Vagina (tissue), 2 donors: ENCODE measurements around the gene MX2. TPM values are rescaled to one million over a fixed set of nuclear protein-coding genes. Genes with fewer than 3 reads are reported as not detected.

Experiments used
- DNase-seq, 2 donors: peaks; one replicate each; pipeline ENCODE4 v3.0.0-alpha.2; 2017; ENCODE audit errors: extremely low spot score in 2 of 2
- H3K27ac ChIP-seq: fragments of 200-600 bp; sonication (generic); one replicate; pipeline ENCODE4 v1.5.1; 2019
- H3K27me3 ChIP-seq: fragments of 200-600 bp; sonication (generic); one replicate; pipeline ENCODE4 v1.5.1; 2019
- H3K36me3 ChIP-seq, 2 donors: fragments of 200-600 bp; sonication (generic); one replicate each; pipeline ENCODE4 v1.5.1; 2017 to 2019
- H3K4me1 ChIP-seq: fragments of 200-600 bp; sonication (generic); one replicate; pipeline ENCODE4 v1.5.1; 2019
- H3K4me3 ChIP-seq, 2 donors: fragments of 200-600 bp; sonication (generic); 1 replicate in 1 of 2; 2 replicates in 1 of 2; pipeline ENCODE4 v1.5.1; 2016 to 2019
- H3K9me3 ChIP-seq: fragments of 200-600 bp; sonication (generic); one replicate; pipeline ENCODE4 v1.5.1; 2019
- POLR2A ChIP-seq, 2 donors: fragments of 450-650 bp; IDR thresholded peaks; one replicate each; pipeline ENCODE4 v1.6.1; 2017; ENCODE audit warnings: antibody characterized with exemption in 2 of 2, mild to moderate bottlenecking in 2 of 2, moderate library complexity in 2 of 2
- POLR2AphosphoS5 ChIP-seq, 2 donors: sonication (generic); formaldehyde crosslinking; IDR thresholded peaks; one replicate each; pipeline ENCODE4 v1.9.0; 2017; ENCODE audit warnings: antibody characterized with exemption in 2 of 2, mild to moderate bottlenecking in 2 of 2, low read depth in 1 of 2; ENCODE audit not compliant: insufficient read depth in 1 of 2
- intact Hi-C: fragments of 100-400 bp; cut with DNase I; formaldehyde crosslinking; loops from one replicate; pipeline ENCODE4 v1.15.1; 2023
- total RNA-seq: library from RNA; depleted of rRNA; stranded (reverse); fragments of >200 nt; gene quantifications from one replicate; pipeline ENCODE4 v1.2.3, GENCODE V29; 2016
- TF ChIP-seq, protein P1 (sequence below), 3 experiments: fragments of 450-650 bp in 2 of 3; fragments of 200-600 bp in 1 of 3; sonication (generic) in 1 of 3; IDR thresholded peaks; one replicate each; pipeline ENCODE4 v1.5.1; 2017 to 2019; ENCODE audit warnings: antibody characterized with exemption in 3 of 3, mild to moderate bottlenecking in 2 of 3, moderate library complexity in 2 of 3

MX2 gene
- total RNA-seq, 1 donor from 2014 or later: 13.5 TPM

GRCh38 chr21:41321908-41322495, 39.8 kb upstream of the MX2 start:
- Histone ChIP-seq H3K4me3 (no peak overlapping the region), H3K4me1 (peaks cover 3% of the 10 kb centered on the region), H3K9me3 (no peaks in the 10 kb centered on the region), H3K27ac (no peak overlapping the region), H3K27me3 (no peaks in the 10 kb centered on the region), H3K36me3 (no peaks in the 10 kb centered on the region)
- no peak for TF ChIP-seq POLR2A (IDR thresholded peaks at IDR 0.05)
- intact Hi-C loops: no loop called here
- no peak for DNase-seq

DNA sequence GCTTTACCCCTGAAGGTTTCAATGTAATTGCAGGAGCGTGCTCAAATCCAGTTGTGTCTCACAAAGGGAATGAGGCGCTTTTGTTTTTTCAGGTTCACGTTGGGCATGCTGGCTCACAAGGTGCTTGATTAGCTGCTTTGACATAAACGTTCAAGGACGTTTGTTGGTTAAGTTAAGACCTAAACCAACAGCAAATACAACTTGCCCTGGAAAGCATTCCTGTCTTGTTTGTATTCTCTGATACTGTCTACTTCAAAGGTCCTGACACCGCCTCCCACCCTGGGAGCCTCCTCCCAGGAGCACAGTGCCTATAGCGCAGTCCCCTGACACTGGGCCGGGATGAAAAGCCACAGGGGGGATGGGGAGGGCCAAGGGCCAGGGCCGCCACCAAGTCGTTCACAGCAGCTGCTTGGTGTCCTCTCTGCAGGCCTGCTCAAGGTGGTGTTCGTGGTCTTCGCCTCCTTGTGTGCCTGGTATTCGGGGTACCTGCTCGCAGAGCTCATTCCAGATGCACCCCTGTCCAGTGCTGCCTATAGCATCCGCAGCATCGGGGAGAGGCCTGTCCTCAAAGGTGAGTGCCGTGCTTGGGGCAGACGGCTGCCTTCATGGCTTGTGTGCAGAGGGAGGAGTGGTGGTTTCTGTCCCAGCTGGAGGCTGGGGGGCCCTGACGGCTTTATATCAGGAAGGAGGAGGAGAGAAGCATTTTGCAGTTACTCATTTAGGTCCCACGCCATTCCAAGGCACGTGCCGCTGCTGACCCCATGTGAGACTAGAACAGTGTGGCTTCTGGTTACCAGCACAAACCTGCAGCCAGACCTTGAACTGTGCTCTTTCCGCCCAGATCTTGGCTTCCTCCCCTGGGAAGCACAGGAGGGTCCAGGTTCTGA, 39.1 kb upstream of the MX2 start:
- intact Hi-C loops: no loop called here
- Histone ChIP-seq H3K4me1 (no peaks in the 10 kb centered on the region), H3K27me3 (no peaks in the 10 kb centered on the region), H3K4me3 (no peak overlapping the region), H3K9me3 (no peaks in the 10 kb centered on the region), H3K36me3 (no peaks in the 10 kb centered on the region), H3K27ac (no peak overlapping the region)
- DNase-seq: no peak
- TF ChIP-seq POLR2AphosphoS5 (IDR thresholded peaks at IDR 0.05; ENCODE audit: insufficient read depth in 1 of 2, low read depth in 1 of 2) (no peak), POLR2A (IDR thresholded peaks at IDR 0.05) (no peak)
- TF ChIP-seq, protein P1, sequence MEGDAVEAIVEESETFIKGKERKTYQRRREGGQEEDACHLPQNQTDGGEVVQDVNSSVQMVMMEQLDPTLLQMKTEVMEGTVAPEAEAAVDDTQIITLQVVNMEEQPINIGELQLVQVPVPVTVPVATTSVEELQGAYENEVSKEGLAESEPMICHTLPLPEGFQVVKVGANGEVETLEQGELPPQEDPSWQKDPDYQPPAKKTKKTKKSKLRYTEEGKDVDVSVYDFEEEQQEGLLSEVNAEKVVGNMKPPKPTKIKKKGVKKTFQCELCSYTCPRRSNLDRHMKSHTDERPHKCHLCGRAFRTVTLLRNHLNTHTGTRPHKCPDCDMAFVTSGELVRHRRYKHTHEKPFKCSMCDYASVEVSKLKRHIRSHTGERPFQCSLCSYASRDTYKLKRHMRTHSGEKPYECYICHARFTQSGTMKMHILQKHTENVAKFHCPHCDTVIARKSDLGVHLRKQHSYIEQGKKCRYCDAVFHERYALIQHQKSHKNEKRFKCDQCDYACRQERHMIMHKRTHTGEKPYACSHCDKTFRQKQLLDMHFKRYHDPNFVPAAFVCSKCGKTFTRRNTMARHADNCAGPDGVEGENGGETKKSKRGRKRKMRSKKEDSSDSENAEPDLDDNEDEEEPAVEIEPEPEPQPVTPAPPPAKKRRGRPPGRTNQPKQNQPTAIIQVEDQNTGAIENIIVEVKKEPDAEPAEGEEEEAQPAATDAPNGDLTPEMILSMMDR (IDR thresholded peaks at IDR 0.05): no peak

DNA sequence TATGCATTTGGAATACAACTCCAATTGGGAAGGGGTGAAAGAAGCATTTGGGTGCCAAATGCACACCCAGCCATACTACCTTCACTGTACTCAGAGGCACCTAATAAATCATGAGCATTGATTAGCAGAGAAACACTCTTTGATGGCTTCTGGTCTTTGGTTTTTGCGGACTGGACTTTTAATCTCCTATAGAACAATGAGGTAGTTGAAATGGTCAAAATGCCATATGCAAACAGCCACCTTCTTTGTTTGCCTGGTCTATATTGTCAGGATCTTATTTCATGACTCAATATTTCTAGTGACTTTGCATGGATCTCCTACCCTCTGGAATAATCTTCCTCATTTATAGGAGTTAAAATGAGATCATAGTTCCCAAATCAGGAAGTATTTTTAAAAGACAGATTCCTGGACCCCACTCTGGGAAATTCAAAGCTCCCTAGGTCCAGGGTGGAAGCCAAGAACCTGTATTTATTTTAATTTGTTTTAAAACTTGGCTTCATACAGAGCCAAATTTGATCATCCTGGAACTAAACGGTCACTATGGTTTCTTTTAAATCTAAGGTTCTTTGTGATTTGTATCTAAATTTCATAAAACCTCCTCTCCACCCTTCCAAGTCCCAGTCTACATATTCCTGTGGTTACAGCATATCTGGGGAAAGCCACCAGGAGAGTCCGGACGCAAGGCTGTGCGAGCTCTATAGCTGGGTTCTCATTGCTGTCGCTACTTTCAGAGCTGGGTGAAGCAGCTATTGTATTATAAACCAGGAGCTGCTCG, 36.5 kb upstream of the MX2 start:
- H3K4me3 ChIP-seq: no peak overlapping the region
- no peak overlapping the region for H3K27ac ChIP-seq
- H3K9me3 ChIP-seq: no peaks in the 10 kb centered on the region
- no peak for DNase-seq
- no peaks in the 10 kb centered on the region for H3K36me3 ChIP-seq
- H3K27me3 ChIP-seq: no peaks in the 10 kb centered on the region
- H3K4me1 ChIP-seq: no peaks in the 10 kb centered on the region
- intact Hi-C loops: no loop called here
- no peak for TF ChIP-seq POLR2A (IDR thresholded peaks at IDR 0.05)
- TF ChIP-seq, protein P1 (IDR thresholded peaks at IDR 0.05): no peak
- TF ChIP-seq POLR2AphosphoS5 (IDR thresholded peaks at IDR 0.05; ENCODE audit: insufficient read depth in 1 of 2, low read depth in 1 of 2): no peak

- DNase-seq: no peak
- H3K36me3 ChIP-seq: no peaks in the 10 kb centered on the region
- TF ChIP-seq POLR2AphosphoS5 (IDR thresholded peaks at IDR 0.05; ENCODE audit: insufficient read depth in 1 of 2, low read depth in 1 of 2) (no peak), POLR2A (IDR thresholded peaks at IDR 0.05) (no peak)
- TF ChIP-seq, protein P1 (IDR thresholded peaks at IDR 0.05): no peak
- H3K4me1 ChIP-seq: no peaks in the 10 kb centered on the region
- no peaks in the 10 kb centered on the region for H3K27me3 ChIP-seq
- no peak overlapping the region for H3K4me3 ChIP-seq
- intact Hi-C loops: no loop called here
- H3K9me3 ChIP-seq: no peaks in the 10 kb centered on the region
- H3K27ac ChIP-seq: no peak overlapping the region
Observed at GRCh38 chr21:41326414-41327080, 35.3 kb upstream of the MX2 start.

- Histone ChIP-seq H3K4me3 (no peak overlapping the region), H3K4me1 (no peaks in the 10 kb centered on the region), H3K9me3 (no peaks in the 10 kb centered on the region), H3K27ac (no peak overlapping the region), H3K36me3 (no peaks in the 10 kb centered on the region), H3K27me3 (no peaks in the 10 kb centered on the region)
- TF ChIP-seq POLR2AphosphoS5 (IDR thresholded peaks at IDR 0.05; ENCODE audit: insufficient read depth in 1 of 2, low read depth in 1 of 2) (no peak), POLR2A (IDR thresholded peaks at IDR 0.05) (no peak)
- TF ChIP-seq, protein P1 (IDR thresholded peaks at IDR 0.05): no peak
- no peak for DNase-seq
- intact Hi-C loops: no loop called here
Observed at GRCh38 chr21:41327753-41328152, 34.1 kb upstream of the MX2 start.
